Measurements from ENCODE around the gene SPDYE6.
A peak's percentile ranks its signal among the peaks of the same experiment; 100 is the strongest.
"Not testable (repeated sequence)": the region's sequence is repeated elsewhere in the genome, so short reads cannot be mapped to it uniquely, and the experiment has no call there.

Gene SPDYE6

GRCh38 chr7:102356344-102356743 lies at the start of gene SPDYE6:
TSS of gene SPDYE6 (minus strand) at chr7:102356444. CDS start at chr7:102356023, 421 bp downstream.
- DNase-seq (ENCODE audit: low read depth): not testable (repeated sequence)

GRCh38 chr7:102404862-102405188 lies 48.6 kb upstream of the SPDYE6 start:
- not testable (repeated sequence) for DNase-seq (ENCODE audit: low read depth)

- DNase-seq (ENCODE audit: low read depth): no peak
These were observed 48.0 kb upstream of the SPDYE6 start for GRCh38 chr7:102404005-102404861.

GRCh38 chr7:102403563-102403962 lies 47.3 kb upstream of the SPDYE6 start:
- DNase-seq (ENCODE audit: low read depth): no peak

- DNase-seq (ENCODE audit: low read depth): no peak
These were observed 44.1 kb upstream of the SPDYE6 start for GRCh38 chr7:102400360-102400759.

- no peak for DNase-seq (ENCODE audit: low read depth)
These were observed 42.3 kb upstream of the SPDYE6 start for GRCh38 chr7:102398543-102398942.

- DNase-seq (ENCODE audit: low read depth): no peak
These were observed 40.4 kb upstream of the SPDYE6 start for GRCh38 chr7:102396710-102397019.

GRCh38 chr7:102395873-102396709 lies 39.8 kb upstream of the SPDYE6 start, which contains the start of gene PRKRIP1:
TSS of gene PRKRIP1 (plus strand) at chr7:102396363. CDS start at chr7:102396412, 49 bp downstream.
- peak; percentile 78 for DNase-seq (ENCODE audit: low read depth)

GRCh38 chr7:102395592-102395872 lies 39.3 kb upstream of the SPDYE6 start:
- no peak for DNase-seq (ENCODE audit: low read depth)

GRCh38 chr7:102393467-102393866 lies 37.2 kb upstream of the SPDYE6 start:
- no peak for DNase-seq (ENCODE audit: low read depth)

GRCh38 chr7:102392330-102392729 lies 36.1 kb upstream of the SPDYE6 start:
- no peak for DNase-seq (ENCODE audit: low read depth)

GRCh38 chr7:102390697-102391484 lies 34.6 kb upstream of the SPDYE6 start:
- peak; percentile 50 for DNase-seq (ENCODE audit: low read depth)

GRCh38 chr7:102389810-102390209 lies 33.6 kb upstream of the SPDYE6 start:
- no peak for DNase-seq (ENCODE audit: low read depth)

GRCh38 chr7:102387064-102387463 lies 30.8 kb upstream of the SPDYE6 start:
- no peak for DNase-seq (ENCODE audit: low read depth)

GRCh38 chr7:102381696-102382425 lies 25.6 kb upstream of the SPDYE6 start:
- DNase-seq (ENCODE audit: low read depth): not testable (repeated sequence)

GRCh38 chr7:102380837-102381236 lies 24.6 kb upstream of the SPDYE6 start:
- DNase-seq (ENCODE audit: low read depth): not testable (repeated sequence)

GRCh38 chr7:102376964-102377466 lies 20.8 kb upstream of the SPDYE6 start:
- no peak for DNase-seq (ENCODE audit: low read depth)

- DNase-seq (ENCODE audit: low read depth): not testable (repeated sequence)
These were observed 16.6 kb upstream of the SPDYE6 start for GRCh38 chr7:102372796-102373195.

GRCh38 chr7:102370038-102370437 lies 13.8 kb upstream of the SPDYE6 start:
- not testable (repeated sequence) for DNase-seq (ENCODE audit: low read depth)

GRCh38 chr7:102365390-102365789 lies 9.1 kb upstream of the SPDYE6 start:
- DNase-seq (ENCODE audit: low read depth): not testable (repeated sequence)

GRCh38 chr7:102364394-102364886 lies 8.2 kb upstream of the SPDYE6 start:
- not testable (repeated sequence) for DNase-seq (ENCODE audit: low read depth)
